SKM-1 (cell line): ENCODE data around the gene MYO1D.

Source experiments
- DNase-seq: peaks from one replicate; lab custom pipeline; 2025; ENCODE audit not compliant: unreplicated experiment; lab: John Stamatoyannopoulos, UW

MYO1D gene

GRCh38 chr17:32444301-32445073 lies 432.4 kb downstream of the MYO1D start, which contains the start of gene PSMD11:
Gene PSMD11, plus strand, starts transcription at chr17:32444510. Its CDS starts 14 bp downstream, at chr17:32444524.
- peak; percentile 86 for DNase-seq

- no peak for DNase-seq
Measured at GRCh38 chr17:32443827-32444300, 433.1 kb downstream of the MYO1D start.
